GM12874 (cell line): ENCODE measurements around the gene KCNAB3.

ENCODE experiments used
- CTCF ChIP-seq: IDR thresholded peaks from 2 replicates; pipeline ENCODE4 v1.5.1; 2011; ENCODE audit warnings: low read depth, mild to moderate bottlenecking, control low read depth, low read length, moderate library complexity; ENCODE audit not compliant: insufficient read depth

KCNAB3 gene

GRCh38 chr17:7967751-7968150, 38.1 kb upstream of the KCNAB3 start:
- TF ChIP-seq CTCF = no peak

- no peak for TF ChIP-seq CTCF
These were observed 31.8 kb upstream of the KCNAB3 start for GRCh38 chr17:7961421-7961820.

GRCh38 chr17:7959503-7960253, 30.0 kb upstream of the KCNAB3 start:
- TF ChIP-seq CTCF = no peak

- no peak for TF ChIP-seq CTCF
These were observed 26.7 kb upstream of the KCNAB3 start for GRCh38 chr17:7956228-7956965.

GRCh38 chr17:7955414-7956227, 26.0 kb upstream of the KCNAB3 start:
- no peak for TF ChIP-seq CTCF

GRCh38 chr17:7951143-7951792, 21.6 kb upstream of the KCNAB3 start:
- TF ChIP-seq CTCF = no peak
